GM18909 (cell line): ENCODE measurements around the gene TWF2.
A peak's percentile ranks its signal among the peaks of the same experiment; 100 is the strongest.
"Not testable (repeated sequence)": the region's sequence is repeated elsewhere in the genome, so short reads cannot be mapped to it uniquely, and the experiment has no call there.

Experiments
- ATAC-seq: cut with Tn5 transposase; IDR thresholded peaks from one replicate; pipeline ENCODE4 v1.9.1; 2021; ENCODE audit warnings: mild to moderate bottlenecking; ENCODE audit not compliant: unreplicated experiment, poor library complexity

TWF2 gene

DNA sequence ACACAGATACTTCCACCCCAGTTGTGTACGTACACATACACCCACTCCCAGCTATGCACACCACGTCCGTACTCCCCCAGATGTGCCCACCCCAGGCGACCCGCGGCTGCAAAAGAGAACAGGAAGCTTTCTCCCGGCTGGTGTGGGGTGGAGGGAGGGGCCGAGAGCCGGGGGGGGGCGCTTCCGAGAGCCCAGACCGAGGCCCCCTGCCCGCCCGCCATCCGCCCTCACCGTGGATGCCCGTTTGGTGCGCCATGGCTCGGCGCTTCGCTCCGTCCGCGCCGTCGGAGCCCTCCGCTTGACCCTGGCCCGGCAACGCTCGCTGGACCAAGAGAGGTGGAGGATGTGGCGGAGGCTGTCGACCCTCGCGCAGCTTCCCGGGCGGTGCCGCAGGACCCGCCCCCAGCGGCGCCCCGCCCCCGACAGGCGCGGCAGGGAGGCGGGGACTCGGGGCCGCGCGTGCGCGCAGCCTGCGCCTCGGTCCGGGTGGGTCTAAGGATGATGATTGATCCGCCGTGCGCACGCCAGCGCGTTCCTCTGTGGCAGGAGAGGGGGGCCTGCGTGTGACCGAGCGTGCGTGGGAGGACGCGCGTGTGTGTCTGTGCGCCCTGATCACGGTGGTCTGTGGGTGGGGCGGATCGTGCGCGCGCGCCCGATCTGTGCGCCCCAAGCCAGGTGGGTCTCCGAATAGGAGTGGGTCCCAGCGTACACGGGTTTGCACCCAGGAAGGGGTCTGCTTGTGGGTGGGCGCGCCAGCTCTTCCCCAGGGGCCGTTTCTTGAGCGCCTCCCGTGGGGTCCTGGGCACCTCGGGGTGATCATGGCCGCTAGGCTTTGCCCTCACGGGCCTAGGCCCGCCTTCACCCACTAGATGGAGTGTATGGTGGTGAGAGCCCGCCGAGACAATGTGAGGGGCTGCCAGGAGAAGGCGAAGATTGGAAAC lies at the start of gene TWF2:
Gene TWF2, minus strand, starts transcription at position 398 of the 941 bp plus-strand sequence. Its CDS starts 142 bp downstream, at position 256.
- peak; percentile 77 for ATAC-seq

DNA sequence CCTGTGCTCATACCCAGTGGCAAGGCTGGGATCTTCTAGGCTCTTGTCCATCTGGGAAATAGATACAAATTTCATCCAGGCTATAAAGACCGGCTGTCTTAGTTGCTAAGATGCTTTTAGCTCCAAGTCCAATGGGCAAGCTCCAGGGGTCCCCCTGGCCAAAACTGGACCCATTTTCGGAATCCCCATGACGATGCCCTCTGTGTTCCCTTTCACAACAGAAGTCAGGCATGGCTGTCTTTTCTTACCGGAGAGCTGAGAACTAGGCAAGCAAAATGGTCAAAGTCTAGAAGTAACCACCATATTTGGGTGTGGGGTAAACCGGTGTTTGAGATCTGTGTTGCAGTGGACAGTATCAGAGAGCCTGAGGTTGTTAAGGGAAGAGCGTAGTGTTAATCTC lies 49.7 kb upstream of the TWF2 start:
- ATAC-seq, result no peak

DNA sequence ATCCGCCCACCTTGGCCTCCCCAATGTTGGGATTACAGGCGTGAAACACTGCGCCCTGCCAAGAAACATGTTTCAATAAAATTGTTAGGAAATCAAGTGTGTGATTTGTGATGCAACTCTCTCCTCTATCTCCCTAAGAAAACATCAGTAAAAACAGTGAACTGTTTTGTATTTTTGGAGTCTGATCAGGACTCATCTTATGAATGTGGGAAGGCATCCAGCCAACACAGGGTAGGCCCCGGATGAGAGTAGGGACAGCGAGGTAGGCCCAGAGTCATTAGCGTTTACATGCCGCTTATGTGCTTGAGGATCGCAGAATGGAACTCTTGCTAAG lies 47.8 kb upstream of the TWF2 start:
- ATAC-seq, result no peak

DNA sequence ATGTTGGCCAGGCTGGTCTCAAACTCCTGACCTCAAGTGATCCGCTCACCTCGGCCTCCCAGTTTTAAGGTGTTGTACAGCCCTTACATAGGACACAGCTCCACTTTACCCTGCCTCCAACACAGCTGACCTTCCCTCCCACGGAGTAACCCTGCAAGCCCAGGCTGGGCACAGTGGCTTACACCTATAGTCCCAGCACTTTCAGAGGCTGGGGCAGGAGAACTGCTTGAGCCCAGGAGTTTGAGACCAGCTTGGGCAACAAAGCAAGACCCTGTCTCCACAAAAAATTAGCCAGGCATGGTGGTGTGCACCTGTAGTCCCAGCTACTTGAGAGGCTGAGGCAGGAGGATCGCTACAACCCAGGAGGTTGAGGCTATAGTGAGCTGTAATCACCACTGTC lies 45.1 kb upstream of the TWF2 start:
- not testable (repeated sequence) for ATAC-seq

DNA sequence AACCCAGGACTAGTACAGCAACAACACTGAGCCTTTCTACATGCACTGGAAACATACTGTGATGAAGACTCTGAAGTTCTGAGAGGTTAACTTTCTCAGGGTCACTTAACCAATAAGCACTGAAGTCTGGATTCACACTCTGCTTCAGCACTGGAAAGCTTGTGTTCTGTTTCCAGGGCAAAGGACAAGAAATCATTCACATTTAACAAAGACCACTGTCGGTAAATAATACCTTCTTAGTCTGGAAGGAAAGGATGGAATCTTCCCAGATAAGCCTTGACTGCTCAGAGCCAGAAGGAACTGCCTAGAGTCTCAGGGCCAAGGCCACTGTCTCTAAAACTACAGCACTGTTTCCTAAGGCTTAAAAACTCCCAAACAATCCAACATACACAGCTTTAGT lies 44.3 kb upstream of the TWF2 start:
- no peak for ATAC-seq

DNA sequence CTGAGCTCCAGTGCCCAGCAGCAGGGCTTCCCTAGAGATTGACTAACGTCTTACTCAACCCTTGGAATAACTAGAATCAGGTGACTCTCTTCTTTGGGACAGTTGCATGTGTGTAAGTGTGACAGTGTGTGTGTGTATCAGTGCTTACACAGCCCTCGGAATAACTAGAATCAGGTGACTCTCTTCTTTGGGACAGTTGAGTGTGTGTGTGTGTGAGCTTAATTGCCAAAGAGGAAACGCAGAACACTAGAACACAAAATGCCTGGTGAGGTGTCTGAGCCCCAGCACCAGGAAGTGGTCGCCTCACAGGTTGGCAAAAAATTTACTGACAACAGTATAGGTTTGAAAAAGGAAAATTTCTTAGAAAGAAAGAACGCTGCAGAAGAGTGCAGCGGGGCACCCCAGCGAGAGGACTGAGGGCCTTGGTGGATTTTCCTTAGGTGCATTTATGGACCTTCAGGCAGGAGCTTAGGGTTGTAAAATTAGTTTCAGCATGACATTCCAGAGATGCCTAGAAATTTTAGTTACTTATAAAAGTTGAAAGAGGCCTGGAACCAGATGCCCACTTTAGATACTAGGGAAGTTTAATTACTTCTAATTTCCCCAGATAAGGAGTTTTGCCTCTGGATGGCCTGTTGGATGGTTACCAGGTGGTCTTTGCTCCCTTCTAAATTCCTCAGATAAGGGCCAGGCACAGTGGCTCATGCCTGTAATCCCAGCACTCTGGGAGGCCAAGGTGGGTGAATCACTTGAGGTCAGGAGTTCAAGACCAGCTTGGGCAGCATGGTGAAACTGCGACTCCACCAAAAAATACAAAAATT lies 43.2 kb upstream of the TWF2 start:
- no peak for ATAC-seq

DNA sequence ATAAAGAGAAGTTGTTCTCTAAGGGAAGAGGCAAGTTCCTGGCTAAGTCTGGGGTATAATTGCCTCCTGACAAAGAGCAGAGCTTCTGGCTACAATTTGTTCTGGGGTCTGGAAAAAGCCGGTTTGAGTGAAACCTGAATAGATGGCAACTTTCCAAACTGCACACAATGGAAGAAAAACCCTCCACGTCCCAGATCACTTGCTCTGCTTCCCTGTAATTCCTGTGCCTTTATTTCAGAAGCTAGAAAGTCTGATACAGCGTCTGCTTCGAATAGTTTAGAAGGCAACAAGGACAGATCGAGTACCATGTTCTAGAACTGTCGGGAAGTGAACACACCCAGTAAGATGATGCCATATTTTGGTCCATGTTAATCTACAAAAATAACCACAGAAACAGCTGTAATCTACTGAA lies 41.1 kb upstream of the TWF2 start:
- ATAC-seq, result no peak

DNA sequence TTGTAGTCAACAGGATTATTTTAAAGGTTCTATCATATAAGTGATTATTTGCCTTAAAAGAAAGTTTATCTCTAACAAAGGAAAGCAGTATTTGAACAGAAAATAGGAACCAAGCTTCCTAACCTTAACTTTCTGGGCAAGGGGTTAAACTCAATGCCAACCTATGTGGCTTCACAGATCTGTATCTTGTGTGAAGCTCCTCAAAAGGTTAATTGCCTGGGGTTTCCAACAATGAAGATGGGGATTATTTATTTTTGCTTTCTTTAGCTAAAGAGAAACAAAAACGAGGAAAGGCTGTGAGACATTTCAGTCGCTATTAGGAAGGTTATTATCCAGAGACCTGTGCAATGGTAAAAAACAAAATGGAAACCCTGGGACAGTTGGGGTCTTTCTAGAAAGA lies 40.6 kb upstream of the TWF2 start:
- no peak for ATAC-seq

DNA sequence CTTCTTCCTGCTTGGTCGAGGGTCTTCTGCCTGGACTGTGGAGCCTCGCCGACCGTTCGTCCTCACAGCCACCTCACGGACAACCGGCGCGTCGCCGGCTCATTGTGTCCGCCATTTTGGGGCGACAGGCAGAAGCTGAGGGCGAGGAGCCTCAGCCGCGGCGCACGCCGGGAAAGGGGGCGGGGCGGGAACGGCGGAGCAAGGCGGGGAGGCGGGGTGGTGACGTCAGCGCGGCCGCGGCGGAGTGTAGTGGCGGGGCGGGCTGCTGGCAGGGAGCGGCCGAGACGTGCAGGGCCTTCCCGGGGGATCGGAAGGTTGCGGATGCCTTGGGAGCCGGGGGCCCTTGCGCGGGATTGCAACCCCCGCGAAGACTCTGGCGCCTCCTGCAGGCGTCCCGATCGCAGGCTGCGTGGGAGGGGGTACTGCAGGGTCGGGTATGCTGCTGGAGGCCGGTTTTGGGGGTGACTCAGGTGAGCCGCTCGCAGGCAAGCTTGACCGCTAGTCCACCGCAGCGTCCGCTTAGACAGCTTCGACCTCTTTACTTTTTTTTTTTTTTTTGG lies 39.6 kb upstream of the TWF2 start, which contains the start of gene WDR82:
Gene WDR82, minus strand, starts transcription at position 140 of the 560 bp plus-strand sequence. CDS start 288 bp downstream, outside the sequence.
- ATAC-seq, result peak; percentile 80

DNA sequence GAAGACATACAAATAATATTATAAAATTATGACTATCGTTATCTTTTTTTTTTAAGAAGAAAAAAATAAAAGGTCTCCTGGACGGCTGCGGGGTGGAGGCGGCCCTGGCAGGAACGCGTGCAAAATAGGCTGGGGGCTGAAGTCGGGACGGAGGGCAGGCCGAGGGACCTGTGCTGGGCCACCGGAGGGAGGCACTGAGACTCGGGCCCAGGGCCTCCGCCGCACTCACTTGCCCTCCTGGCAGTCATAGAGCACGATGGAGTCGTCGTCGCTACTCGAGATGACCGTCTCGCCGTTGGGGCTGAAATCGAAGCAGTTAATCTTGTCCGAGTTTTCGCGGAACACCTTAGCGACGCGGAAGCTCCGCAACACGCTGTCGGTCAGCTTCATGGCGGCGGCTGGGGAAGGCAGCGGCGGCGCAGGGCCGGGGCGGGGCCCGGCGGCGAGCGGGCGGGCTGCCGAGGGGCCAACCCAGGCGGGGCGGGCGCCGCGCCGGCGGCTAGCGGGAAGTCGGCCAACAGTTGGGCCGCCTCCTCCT lies 39.1 kb upstream of the TWF2 start:
- peak; percentile 53 for ATAC-seq

DNA sequence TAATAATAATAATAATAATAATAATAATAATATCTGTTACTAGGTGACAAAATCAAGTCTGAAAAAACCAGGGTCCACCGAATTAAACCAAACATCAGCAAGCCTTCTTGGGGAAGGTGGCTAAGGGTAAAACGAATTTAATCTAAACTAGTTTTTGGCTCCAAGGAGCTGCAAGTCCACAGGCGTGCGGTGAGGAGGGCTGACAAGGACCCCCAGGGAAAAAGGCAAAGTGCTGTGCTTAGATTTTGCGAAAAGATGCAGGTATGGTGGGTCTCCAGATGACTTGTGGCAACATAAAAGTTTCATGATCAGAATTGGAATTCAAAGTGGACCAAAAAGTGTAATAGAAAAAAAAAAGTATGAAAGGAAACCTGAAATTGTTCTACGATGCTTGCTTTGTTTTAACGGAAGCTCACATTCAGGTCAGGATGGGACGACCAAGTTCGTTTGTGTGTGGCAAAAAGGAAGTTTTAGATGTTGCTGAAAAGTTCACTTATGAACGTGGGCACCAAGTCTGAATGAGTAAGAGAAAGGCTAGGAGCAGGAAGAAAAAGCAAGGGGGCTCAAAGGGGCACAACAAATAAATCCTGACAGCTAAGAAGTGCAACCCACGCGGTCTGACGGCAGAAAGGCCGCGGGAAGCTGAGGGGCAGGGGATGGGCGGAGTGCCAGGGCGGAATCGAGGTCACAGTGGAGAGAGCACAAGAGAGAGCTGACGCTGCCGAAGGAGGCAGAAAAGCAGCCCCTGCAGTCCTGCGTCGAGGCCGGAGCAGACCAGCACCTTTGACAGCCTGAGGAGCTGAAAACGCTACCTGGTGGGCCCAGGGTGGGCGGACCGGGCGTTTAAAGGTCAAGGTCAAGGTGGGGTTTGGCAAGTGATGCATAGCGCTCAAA lies 38.4 kb upstream of the TWF2 start:
- peak; percentile 41 for ATAC-seq

DNA sequence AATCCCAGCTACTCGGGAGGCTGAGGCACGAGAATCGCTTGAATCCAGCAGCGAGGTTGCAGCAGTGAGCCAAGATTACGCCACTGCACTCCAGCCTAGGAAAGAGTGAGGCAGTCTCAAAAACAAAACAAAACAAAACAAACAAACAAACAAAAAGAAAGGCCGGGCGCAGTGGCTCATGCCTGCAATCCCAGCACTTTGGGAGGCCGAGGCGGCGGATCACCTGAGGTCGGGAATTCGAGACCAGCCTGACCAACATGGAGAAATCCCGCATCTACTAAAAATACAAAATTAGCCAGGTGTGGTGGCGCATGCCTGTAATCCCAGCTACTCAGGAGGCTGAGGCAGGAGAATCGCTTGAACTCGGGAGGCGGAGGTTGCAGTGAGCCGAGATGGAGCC lies 35.8 kb upstream of the TWF2 start:
- ATAC-seq, result not testable (repeated sequence)

DNA sequence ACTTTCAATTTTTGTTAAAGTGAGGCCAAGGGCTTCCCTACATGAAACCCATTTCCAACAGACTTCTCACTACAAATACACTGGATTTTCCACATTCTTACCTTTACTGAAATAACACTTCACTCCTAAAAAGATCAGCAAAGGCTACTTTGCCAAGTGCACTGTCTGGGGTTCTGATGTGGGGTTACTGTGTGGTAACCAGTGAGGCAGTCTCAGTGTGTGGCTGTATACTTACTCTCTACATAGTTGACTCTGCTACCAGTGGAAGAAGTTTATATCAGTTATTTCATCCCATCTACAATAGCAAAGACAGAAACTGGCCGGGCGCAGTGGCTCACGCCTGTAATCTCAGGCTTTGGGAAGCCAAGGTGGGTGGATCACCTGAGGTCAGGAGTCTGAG lies 33.9 kb upstream of the TWF2 start:
- no peak for ATAC-seq

DNA sequence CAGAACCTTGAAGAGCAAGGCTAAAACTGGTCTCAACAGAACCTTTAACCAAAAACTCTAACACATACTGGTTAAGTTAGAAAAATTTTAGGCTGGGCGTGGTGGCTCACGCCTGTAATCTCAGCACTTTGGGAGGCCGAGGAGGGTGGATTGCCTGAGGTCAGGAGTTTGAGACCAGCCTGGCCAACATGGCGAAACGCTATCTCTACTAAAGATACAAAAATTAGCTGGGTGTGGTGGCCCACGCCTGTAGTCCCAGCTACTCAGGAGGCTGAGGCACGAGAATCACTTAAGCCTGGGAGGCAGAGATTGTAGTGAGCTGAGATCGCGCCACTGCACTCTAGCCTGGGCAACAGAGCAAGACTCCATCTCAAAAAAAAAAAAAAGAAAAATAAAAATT lies 33.2 kb upstream of the TWF2 start:
- not testable (repeated sequence) for ATAC-seq

DNA sequence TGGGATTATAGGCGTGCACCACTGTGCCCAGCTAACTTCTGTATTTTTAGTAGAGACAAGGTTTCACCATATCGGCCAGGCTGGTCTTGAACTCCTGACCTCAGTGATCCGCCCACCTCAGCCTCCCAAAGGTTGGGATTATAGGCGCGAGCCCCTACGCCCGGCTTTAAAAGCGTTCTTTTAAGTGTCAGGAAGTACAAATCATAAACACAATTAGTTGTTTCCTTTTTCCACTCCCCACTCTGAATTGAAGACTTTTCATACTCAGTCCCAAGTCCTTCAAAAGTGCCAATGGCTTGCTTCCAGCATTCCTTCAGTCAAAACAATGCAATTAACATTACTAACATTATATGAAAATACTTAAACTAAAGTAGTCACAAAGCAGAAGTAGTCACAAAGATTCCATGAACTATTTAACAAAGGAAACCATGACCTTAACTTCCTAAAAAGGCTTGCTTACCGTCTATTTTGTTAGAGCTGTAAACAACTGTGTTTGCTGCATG lies 31.3 kb upstream of the TWF2 start:
- no peak for ATAC-seq

DNA sequence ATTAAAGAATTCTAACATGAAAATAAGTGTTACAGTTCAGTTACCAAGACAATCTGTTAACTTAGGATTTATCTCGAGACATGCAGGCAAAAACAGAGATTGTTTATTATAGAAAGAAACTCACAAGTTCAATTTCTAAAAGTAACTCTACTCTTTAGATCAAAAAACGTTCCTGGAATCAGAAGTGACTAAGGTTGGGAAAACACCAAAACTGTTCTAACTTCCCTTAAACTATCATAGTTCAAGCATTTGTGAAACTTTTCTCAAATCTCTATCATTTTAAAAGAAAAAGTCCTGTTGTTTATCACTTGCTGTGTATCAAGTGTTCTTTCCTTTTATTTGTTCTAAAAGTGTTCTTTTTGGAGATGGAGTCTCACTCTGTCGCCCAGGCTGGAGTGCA lies 30.8 kb upstream of the TWF2 start:
- no peak for ATAC-seq

DNA sequence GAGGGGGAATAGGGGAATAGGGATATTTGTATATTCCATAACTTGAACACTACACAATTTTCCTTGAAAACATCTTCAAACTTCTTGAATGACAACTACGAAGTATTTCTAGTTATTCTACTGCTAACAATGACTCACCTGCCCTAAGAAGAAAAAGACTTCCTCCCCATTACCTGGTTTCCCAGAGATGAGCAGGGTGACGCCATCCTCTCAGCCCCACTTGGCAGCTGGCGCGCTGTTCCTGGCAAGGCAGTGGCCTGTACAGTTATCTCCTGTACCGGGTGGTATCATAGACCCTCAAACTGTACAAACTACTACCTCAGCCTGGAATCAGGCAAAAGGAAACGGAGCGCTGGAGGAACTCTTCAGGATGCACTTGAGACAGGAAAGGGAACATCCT lies 29.1 kb upstream of the TWF2 start:
- ATAC-seq, result no peak

DNA sequence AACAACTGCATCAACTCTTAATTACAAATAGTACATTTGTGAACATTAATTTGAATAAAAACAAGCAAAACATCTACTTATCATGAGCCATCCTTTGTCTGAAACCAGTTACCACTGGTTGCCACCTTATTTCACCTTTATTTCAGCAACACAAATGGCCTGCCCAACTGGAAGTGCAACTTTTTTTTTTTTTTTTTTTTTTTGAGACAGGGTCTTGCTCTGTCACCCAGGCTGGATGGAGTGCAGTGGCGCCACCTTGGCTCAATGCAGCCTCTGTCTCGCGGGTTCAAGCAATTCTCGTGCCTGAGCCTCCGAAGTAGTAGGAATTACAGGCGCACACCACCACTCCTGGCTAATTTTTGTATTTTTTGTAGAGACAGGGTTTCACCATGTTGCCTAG lies 26.4 kb upstream of the TWF2 start:
- ATAC-seq, result no peak

DNA sequence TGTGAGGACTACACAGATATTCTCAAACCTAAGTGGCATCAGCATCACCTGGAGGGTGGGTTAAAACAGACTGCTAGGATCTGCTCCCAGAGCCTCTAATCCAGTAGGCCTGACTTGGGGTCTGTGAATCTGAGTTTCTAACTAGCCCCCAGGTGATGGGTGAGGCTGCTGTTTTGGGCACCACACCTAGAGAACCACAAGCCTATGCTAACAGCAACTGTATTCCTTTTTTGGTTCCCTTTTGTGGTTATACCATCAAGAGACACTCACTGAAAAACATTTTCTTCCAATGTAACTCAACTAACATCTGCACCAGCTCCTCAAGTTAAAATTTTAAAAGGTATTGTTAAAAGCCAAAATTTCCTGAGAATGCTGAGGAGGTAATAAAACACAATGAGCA lies 23.5 kb upstream of the TWF2 start:
- ATAC-seq, result no peak

DNA sequence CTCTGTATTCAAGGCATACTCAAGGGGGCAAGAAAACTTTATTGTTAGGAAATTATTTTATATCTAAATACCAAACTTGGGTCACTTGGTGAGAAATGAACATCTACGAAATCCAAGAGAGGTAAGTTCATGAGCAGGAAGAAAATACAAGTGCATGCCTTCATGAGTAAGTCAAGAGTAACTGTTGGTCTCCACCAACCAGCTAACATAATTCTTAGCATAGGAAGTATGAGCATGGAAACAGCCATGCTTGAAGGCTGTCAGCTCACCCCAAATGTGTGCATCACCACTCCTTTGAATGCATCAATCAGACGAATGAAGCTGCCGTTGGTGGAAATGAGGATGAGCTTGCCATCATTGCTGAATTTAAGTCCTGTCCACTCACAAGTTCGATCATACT lies 20.5 kb upstream of the TWF2 start:
- no peak for ATAC-seq
